ENCODE measurements around the gene PRR13.

Gene PRR13

DNA sequence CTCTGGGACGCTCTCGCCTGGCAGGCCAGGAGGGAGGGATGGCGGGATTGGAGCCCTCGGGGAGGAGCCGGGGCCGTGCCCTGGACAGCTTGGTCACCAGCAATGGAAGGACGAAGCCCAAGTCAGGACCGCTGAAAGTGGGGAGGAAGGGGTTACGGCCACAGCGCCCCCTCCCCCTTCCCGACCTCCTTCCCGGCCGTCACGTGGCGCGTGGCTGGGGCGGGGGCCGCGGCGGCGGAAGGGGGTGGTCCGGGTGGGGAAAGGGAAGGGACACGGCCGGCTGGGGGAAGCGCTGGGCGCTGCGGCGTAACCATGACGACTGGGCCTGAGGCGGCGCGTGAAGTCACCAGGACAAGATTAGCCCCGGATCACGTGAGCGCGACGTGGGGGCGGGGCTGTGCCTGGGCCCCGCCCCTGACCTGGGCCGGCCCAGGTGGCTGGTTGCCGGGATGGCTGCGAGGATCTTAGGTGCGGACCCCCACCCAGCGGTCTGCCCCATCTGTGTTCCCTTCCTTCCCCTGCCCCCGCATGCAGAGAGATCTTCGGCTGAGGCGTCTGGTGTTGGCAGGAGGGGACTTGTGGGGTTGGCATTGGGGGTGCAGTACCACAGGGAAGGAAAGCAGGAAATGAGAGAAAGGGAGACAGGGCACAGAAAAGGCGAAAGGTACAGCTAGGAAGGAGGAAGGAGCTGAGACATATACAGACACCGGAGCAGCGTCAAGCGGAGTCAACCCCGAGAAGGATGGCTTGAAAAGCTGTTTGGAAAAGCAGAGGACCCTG is 51.5 kb downstream of the PRR13 start:
- DNase-seq, result peak; percentile 66 to 98 (median 94)

DNA sequence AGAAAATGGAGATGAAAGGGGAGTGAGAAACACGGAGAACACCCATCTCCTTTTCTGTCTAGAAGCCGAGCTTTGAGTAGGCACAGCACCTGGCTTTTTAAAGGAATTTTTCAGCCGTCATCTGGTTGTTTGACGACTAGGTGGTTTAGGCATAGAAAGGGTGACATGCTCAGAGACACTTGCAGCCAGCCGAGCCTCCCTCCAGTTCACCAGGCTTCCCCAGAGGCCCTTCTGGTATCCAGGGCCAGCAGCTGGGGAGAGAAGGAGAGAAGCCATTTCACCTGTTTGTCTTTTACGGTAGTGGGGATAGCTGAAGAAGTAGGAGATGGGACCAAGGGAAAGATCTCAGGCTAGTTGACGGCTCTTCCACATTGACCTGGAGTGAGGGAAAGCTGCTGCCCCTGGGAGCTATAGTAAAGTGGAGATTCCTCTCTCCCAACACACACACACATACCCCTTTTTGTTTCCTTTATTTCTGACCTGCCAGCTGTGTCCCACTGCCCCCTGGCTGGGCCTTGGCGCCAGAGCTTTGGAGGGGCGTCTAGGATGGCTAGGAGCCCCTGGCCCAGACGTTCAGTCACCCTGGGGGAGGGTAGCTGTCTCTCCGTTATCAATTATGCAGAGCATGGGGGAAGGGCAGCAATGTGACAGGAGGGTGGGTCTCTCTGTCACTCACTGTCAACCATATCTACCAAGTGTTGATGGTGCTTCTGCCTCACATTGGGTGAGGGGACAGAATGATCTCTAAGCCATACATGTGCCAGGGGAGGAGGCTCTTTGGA is 52.3 kb downstream of the PRR13 start:
- peak in 1 of 51 donors; percentile 52 for DNase-seq

Data from hypothalamus (tissue), 51 donors.